DND-41 (cell line): Measurements from ENCODE around the gene MSH3.
A peak's percentile ranks its signal among the peaks of the same experiment; 100 is the strongest.

Experiments used
- ATAC-seq: fragments of 200-7000 bp; cut with Tn5 transposase; 3 replicates; pipeline ENCODE4 v1.9.1; 2021; ENCODE audit warnings: low read depth; ENCODE audit not compliant: insufficient read depth
- DNase-seq: peaks from one replicate; pipeline ENCODE4 v3.0.0-alpha.2; 2020
- H2AFZ ChIP-seq: 2 replicates; pipeline ENCODE4 v1.6.0; 2012; ENCODE audit warnings: low read depth, low read length
- H3K27ac ChIP-seq: 2 replicates; pipeline ENCODE4 v1.5.1; 2012; ENCODE audit warnings: low read length, inconsistent platforms
- H3K27me3 ChIP-seq: fragments of 200-600 bp; sonication (generic); 2 replicates; pipeline ENCODE4 v1.6.0; 2012; ENCODE audit warnings: low read length, mild to moderate bottlenecking, inconsistent platforms; ENCODE audit not compliant: insufficient read depth, poor library complexity
- H3K36me3 ChIP-seq: 2 replicates; pipeline ENCODE4 v1.5.1; 2012; ENCODE audit warnings: low read length, inconsistent platforms; ENCODE audit not compliant: insufficient read depth
- H3K4me1 ChIP-seq: 2 replicates; pipeline ENCODE4 v1.5.1; 2012; ENCODE audit warnings: mild to moderate bottlenecking, low read length; ENCODE audit not compliant: insufficient read depth
- H3K4me2 ChIP-seq: 2 replicates; pipeline ENCODE4 v1.6.0; 2012; ENCODE audit warnings: mild to moderate bottlenecking, moderate library complexity, low read length, inconsistent platforms; ENCODE audit not compliant: insufficient read depth
- H3K4me3 ChIP-seq, 2 experiments: fragments of 200-600 bp in 1 of 2; shearing (Covaris generic) in 1 of 2; 2 replicates each; pipeline ENCODE4 v1.5.1; 2012 to 2016; ENCODE audit warnings: inconsistent platforms in 2 of 2, low read length in 2 of 2, mild to moderate bottlenecking in 2 of 2, low read depth in 1 of 2, moderate library complexity in 1 of 2
- H3K79me2 ChIP-seq: 2 replicates; pipeline ENCODE4 v1.6.0; 2012; ENCODE audit warnings: low read length, inconsistent platforms; ENCODE audit not compliant: insufficient read depth
- H3K9ac ChIP-seq: 2 replicates; pipeline ENCODE4 v1.6.0; 2012; ENCODE audit warnings: low read depth, mild to moderate bottlenecking, inconsistent platforms, low read length, moderate library complexity
- H3K9me3 ChIP-seq: 2 replicates; pipeline ENCODE4 v1.5.1; 2012; ENCODE audit warnings: low read length, moderate library complexity, mild to moderate bottlenecking, inconsistent platforms; ENCODE audit not compliant: insufficient read depth, severe bottlenecking
- H4K20me1 ChIP-seq: 2 replicates; pipeline ENCODE4 v1.6.0; 2012; ENCODE audit warnings: low read length; ENCODE audit not compliant: insufficient read depth
- CTCF ChIP-seq: IDR thresholded peaks from 2 replicates; pipeline ENCODE4 v1.5.1; 2012; ENCODE audit warnings: borderline replicate concordance, low read length, moderate library complexity, mild to moderate bottlenecking; ENCODE audit not compliant: poor library complexity, severe bottlenecking; ENCODE audit errors: extremely low read depth
- EZH2 ChIP-seq: IDR thresholded peaks from 3 replicates; pipeline ENCODE4 v1.6.1; 2012; ENCODE audit warnings: borderline replicate concordance, low read depth, mild to moderate bottlenecking, moderate library complexity, low read length, inconsistent platforms; ENCODE audit not compliant: severe bottlenecking

MSH3 gene

DNA sequence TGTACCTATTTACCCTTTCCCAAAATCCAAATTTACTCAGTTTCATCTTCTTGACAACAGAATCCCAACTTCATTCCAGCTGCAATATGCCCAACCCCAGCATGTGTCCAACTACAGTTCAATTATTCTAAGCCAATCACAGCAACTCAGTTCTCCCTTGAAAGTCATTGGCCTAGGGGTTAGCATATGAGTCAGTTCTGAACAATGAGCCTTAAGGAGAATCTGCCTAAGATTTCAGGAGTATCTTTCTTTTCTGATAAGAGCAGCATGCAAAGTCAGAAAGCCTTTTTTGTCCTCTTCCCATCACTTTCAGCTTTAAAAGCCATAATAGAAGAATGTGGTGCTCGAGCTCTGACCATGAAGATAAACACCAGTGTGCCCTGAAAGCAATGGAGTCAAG is 261.3 kb downstream of the MSH3 start:
- Histone ChIP-seq H3K4me2 (no peak overlapping the region), H3K27me3 (no peaks in the 10 kb centered on the region), H3K4me3 (no peak overlapping the region), H3K9ac (no peak overlapping the region), H3K9me3 (no peaks in the 10 kb centered on the region), H2AFZ (no peak overlapping the region), H3K36me3 (no peaks in the 10 kb centered on the region), H3K79me2 (no peaks in the 10 kb centered on the region), H3K27ac (no peak overlapping the region), H4K20me1 (no peaks in the 10 kb centered on the region), H3K4me1 (no peaks in the 10 kb centered on the region)
- TF ChIP-seq CTCF (no peak), EZH2 (no peak)
- ATAC-seq, result no peak
- DNase-seq, result no peak

GRCh38 chr5:80916676-80917075 is 262.2 kb downstream of the MSH3 start:
- no peak overlapping the region for H3K4me2 ChIP-seq
- no peak for TF ChIP-seq EZH2
- no peak for TF ChIP-seq CTCF
- no peaks in the 10 kb centered on the region for H3K4me1 ChIP-seq
- H3K4me3 ChIP-seq, result no peak overlapping the region
- no peak overlapping the region for H3K27ac ChIP-seq
- H3K36me3 ChIP-seq, result no peaks in the 10 kb centered on the region
- no peaks in the 10 kb centered on the region for H3K9me3 ChIP-seq
- H2AFZ ChIP-seq, result no peak overlapping the region
- no peak overlapping the region for H3K9ac ChIP-seq
- no peaks in the 10 kb centered on the region for H3K79me2 ChIP-seq
- no peaks in the 10 kb centered on the region for H4K20me1 ChIP-seq
- ATAC-seq (no peak), DNase-seq (no peak)
- H3K27me3 ChIP-seq, result no peaks in the 10 kb centered on the region

DNA sequence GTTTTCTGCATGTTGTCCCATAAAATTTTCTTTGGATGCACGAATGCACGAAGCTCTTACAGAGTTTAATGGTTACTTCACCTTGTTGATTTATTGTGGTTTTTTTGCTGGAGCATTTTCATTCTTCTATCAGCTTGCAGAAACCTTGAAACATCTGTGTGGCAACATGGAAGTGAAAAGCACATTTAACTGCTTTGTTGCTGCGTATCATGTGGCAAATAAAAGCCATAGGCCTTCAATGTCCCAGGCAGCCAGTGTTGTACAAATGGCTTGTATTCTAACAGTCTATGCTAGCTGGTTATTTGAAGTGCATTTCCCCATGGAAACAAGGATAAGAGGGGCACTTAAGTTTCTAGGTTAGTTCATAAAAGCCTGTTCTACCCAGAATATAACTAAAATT is 263.2 kb downstream of the MSH3 start:
- Histone ChIP-seq H3K4me2 (no peak overlapping the region), H3K79me2 (no peaks in the 10 kb centered on the region), H4K20me1 (no peaks in the 10 kb centered on the region), H3K27ac (no peak overlapping the region), H3K4me3 (no peak overlapping the region), H2AFZ (no peak overlapping the region), H3K36me3 (no peaks in the 10 kb centered on the region), H3K9ac (no peak overlapping the region), H3K4me1 (no peaks in the 10 kb centered on the region), H3K27me3 (no peaks in the 10 kb centered on the region), H3K9me3 (no peaks in the 10 kb centered on the region)
- no peak for DNase-seq
- peak; percentile 66; the same call in 2 of the 3 replicates for ATAC-seq
- no peak for TF ChIP-seq CTCF

GRCh38 chr5:80919678-80920196 is 265.3 kb downstream of the MSH3 start:
- H3K27me3 ChIP-seq, result no peaks in the 10 kb centered on the region
- no peak overlapping the region for H3K4me3 ChIP-seq
- H2AFZ ChIP-seq, result no peak overlapping the region
- H4K20me1 ChIP-seq, result no peaks in the 10 kb centered on the region
- TF ChIP-seq CTCF (no peak), EZH2 (no peak)
- H3K9me3 ChIP-seq, result no peaks in the 10 kb centered on the region
- no peaks in the 10 kb centered on the region for H3K79me2 ChIP-seq
- no peak for ATAC-seq
- no peaks in the 10 kb centered on the region for H3K36me3 ChIP-seq
- DNase-seq, result no peak
- no peak overlapping the region for H3K4me2 ChIP-seq
- H3K4me1 ChIP-seq, result no peaks in the 10 kb centered on the region
- H3K27ac ChIP-seq, result no peak overlapping the region
- no peak overlapping the region for H3K9ac ChIP-seq
